ENCODE results near the gene EPM2A.

- no peak for TF ChIP-seq CTCF (IDR thresholded peaks at IDR 0.05; ENCODE audit: poor library complexity, severe bottlenecking)
- no peak for TF ChIP-seq POLR2AphosphoS5 (IDR thresholded peaks at IDR 0.05)
- TF ChIP-seq RAD21 (conservative IDR thresholded peaks at IDR 0.05), result no peak
Observed at GRCh38 chr6:145602726-145603326, 132.5 kb downstream of the EPM2A start.
